ENCODE data around the gene RAPSN. TPM values are rescaled to one million over a fixed set of nuclear protein-coding genes. Genes with fewer than 3 reads are reported as not detected.

Gene RAPSN
- total and polyA plus RNA-seq, 2 of the 8 experiments (the other 6 are each of a cell fraction or from before 2014, with no cell fraction given) = 0.06 to 0.34 TPM

DNA sequence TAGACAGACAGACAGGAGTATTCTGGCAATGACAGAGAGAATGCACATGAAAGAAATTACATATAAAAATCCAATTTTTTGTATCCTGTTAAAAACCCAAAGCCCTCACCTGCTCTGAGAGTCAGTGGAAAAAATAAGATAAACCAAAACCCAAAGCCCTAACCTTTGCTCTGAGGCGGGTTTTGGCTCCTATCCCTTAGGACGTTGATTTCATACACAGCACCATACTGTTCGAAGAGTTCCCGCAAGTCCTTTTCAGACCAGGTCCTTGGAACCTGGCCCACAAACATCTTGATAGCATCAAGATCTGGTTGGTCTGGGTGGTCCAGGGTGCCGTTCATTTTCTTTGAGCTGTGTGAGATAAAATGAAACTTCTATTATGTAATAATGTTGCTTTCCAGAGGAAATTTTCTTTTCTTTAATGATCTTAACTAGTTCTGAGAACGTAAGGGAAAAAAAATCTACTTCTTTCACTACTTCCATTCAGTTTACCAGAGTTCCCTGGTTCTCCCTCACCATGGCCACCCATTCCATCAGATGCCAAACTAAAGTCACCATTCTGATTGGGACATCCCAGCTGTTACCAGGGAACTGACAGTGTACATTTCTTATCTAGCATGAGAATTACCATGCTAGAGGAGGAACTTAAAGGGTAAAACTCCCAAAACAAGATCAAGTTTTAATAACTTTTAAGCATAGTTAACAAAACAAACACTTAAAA, 39.9 kb upstream of the RAPSN start:
- Histone ChIP-seq H3K23ac (ENCODE audit: insufficient read length) (no peak overlapping the region), H4K91ac (replicated peaks; ENCODE audit: insufficient read length, low read length) (no peak overlapping the region), H3K27me3 (replicated peaks in 1 of 4; ENCODE audit: control insufficient read depth in 3 of 4, extremely low read depth in 1 of 4, insufficient read depth in 3 of 4, low read length in 3 of 4) (no peaks in the 10 kb centered on the region), H3K4me1 (replicated peaks in 1 of 4; ENCODE audit: control insufficient read depth in 3 of 4, insufficient read depth in 4 of 4, low read length in 3 of 4) (no peaks in the 10 kb centered on the region), H3K27ac (ENCODE audit: low read depth, low read length) (no peak overlapping the region), H2BK15ac (ENCODE audit: low read length) (no peak overlapping the region), H2BK5ac (ENCODE audit: low read depth, low read length) (no peak overlapping the region), H3K14ac (ENCODE audit: insufficient read length) (no peak overlapping the region), H3K56ac (replicated peaks; ENCODE audit: insufficient read length, low read depth, low read length) (no peak overlapping the region), H3K36me3 (ENCODE audit: control insufficient read depth in 2 of 4, insufficient read depth in 4 of 4, low read length in 3 of 4) (peaks cover 14 to 44% (median 31%) of the 10 kb centered on the region in 4 experiments), H4K20me1 (replicated peaks in 1 of 2; ENCODE audit: control insufficient read depth in 1 of 2, insufficient read depth in 2 of 2, low read length in 2 of 2) (peaks cover 2 to 3% of the 10 kb centered on the region in 2 experiments), H3K4me3 (ENCODE audit: extremely low read depth in 1 of 4, insufficient read depth in 2 of 4, low read depth in 3 of 4, low read length in 4 of 4) (no peak overlapping the region), H4K5ac (ENCODE audit: insufficient read length, low read depth, low read length) (no peak overlapping the region), H2BK120ac (replicated peaks; ENCODE audit: low read depth, low read length) (no peak overlapping the region), H3K79me2 (ENCODE audit: control insufficient read depth in 1 of 2, insufficient read depth in 2 of 2, low read length in 2 of 2) (peaks cover 0 to 35% of the 10 kb centered on the region in 2 experiments; a peak in 3 of 4 replicates), H2AFZ (ENCODE audit: low read length) (no peak overlapping the region), H3K79me1 (ENCODE audit: low read depth, low read length) (no peaks in the 10 kb centered on the region; the same call in 1 of the 2 replicates), H4K8ac (ENCODE audit: extremely low read depth, insufficient read depth, low read length) (no peak overlapping the region; the same call in 1 of the 2 replicates), H3K4ac (replicated peaks; ENCODE audit: insufficient read length, low read depth, low read length) (no peak overlapping the region), H3K9me3 (ENCODE audit: insufficient read depth in 2 of 2, low read depth in 1 of 2, low read length in 1 of 2) (no peaks in the 10 kb centered on the region), H2BK12ac (ENCODE audit: low read depth, low read length) (no peak overlapping the region), H2BK20ac (ENCODE audit: low read length) (no peak overlapping the region), H3K4me2 (ENCODE audit: insufficient read depth in 1 of 2, low read depth in 2 of 2, low read length in 2 of 2) (no peak overlapping the region), H3K23me2 (ENCODE audit: low read depth, low read length) (no peaks in the 10 kb centered on the region), H2AK5ac (ENCODE audit: low read depth, low read length) (no peak overlapping the region), H3K18ac (ENCODE audit: extremely low read depth, low read length) (no peak overlapping the region), H3K9ac (replicated peaks in 1 of 4; ENCODE audit: extremely low read depth in 1 of 4, low read depth in 3 of 4, low read length in 3 of 4) (no peak overlapping the region)
- FAIRE-seq = no peak
- no peak for DNase-seq (ENCODE audit: low read depth in 1 of 2, low spot score in 2 of 2)
- ChIA-PET CTCF (ENCODE audit: partially characterized antibody) (no interaction called here), POLR2A (ENCODE audit: partially characterized antibody) (interaction anchor here (0.8 to 1.7 kb wide), 3 partner anchors 10 to 24 kb away, joined by 4 to 6 read pairs (median 4); no protein-coding TSS in a partner anchor)
- WGBS, 2 experiments (ENCODE audit: extremely low coverage in 1 of 2, insufficient coverage in 1 of 2, insufficient read length in 1 of 2, insufficient replicate concordance in 2 of 2, low coverage in 1 of 2, low lambda C conversion rate in 2 of 2, missing lambda C conversion rate in 1 of 2) = 94% methylated on average over 6 of the region's 6 CpGs; no CpG with 5 or more reads in 1 of the 2 experiments
- no peak for TF ChIP-seq CTCF (IDR thresholded peaks at IDR 0.05; ENCODE audit: control extremely low read depth in 1 of 3, insufficient read depth in 1 of 3, low read depth in 1 of 3, low read length in 3 of 3)
- no peak for TF ChIP-seq EZH2 (IDR thresholded peaks at IDR 0.05; ENCODE audit: low read depth, low read length, severe bottlenecking)
- TF ChIP-seq POLR2AphosphoS5 (IDR thresholded peaks at IDR 0.05; ENCODE audit: low read depth, low read length) = no peak
